RKO (cell line): ENCODE results near the gene RFX8.

Source experiments
- DNase-seq: peaks from one replicate; pipeline ENCODE4 v3.0.0-alpha.2; 2016; ENCODE audit warnings: low spot score

The RFX8 gene

GRCh38 chr2:101410114-101410513 is 64.8 kb downstream of the RFX8 start:
- DNase-seq, result no peak

GRCh38 chr2:101409699-101410098 is 65.2 kb downstream of the RFX8 start:
- no peak for DNase-seq

- no peak for DNase-seq
These were observed 66.0 kb downstream of the RFX8 start for GRCh38 chr2:101408925-101409324.

- no peak for DNase-seq
These were observed 69.5 kb downstream of the RFX8 start for GRCh38 chr2:101405351-101405899.

GRCh38 chr2:101403745-101404144 is 71.2 kb downstream of the RFX8 start:
- DNase-seq, result no peak

- DNase-seq, result no peak
These were observed 72.3 kb downstream of the RFX8 start for GRCh38 chr2:101402630-101403029.

GRCh38 chr2:101401906-101402305 is 73.0 kb downstream of the RFX8 start:
- no peak for DNase-seq

- DNase-seq, result no peak
These were observed 73.6 kb downstream of the RFX8 start for GRCh38 chr2:101401326-101401665.

GRCh38 chr2:101400506-101401325 is 74.2 kb downstream of the RFX8 start:
- no peak for DNase-seq

GRCh38 chr2:101400048-101400447 is 74.9 kb downstream of the RFX8 start:
- DNase-seq, result no peak

GRCh38 chr2:101399021-101399799 is 75.7 kb downstream of the RFX8 start:
- no peak for DNase-seq

GRCh38 chr2:101398116-101398821 is 76.6 kb downstream of the RFX8 start:
- no peak for DNase-seq

GRCh38 chr2:101396316-101396717 is 78.6 kb downstream of the RFX8 start:
- DNase-seq, result peak; percentile 82

- DNase-seq, result no peak
These were observed 79.2 kb downstream of the RFX8 start for GRCh38 chr2:101395545-101396315.

- peak; percentile 31 for DNase-seq
These were observed 86.7 kb downstream of the RFX8 start for GRCh38 chr2:101388232-101388631.

GRCh38 chr2:101387151-101387834 is 87.6 kb downstream of the RFX8 start, which contains the start of gene CREG2:
Gene CREG2, minus strand, starts transcription at chr2:101387503. Its CDS starts 46 bp downstream, at chr2:101387457.
- no peak for DNase-seq

- no peak for DNase-seq
These were observed 88.2 kb downstream of the RFX8 start for GRCh38 chr2:101386599-101387150.

GRCh38 chr2:101383016-101383541 is 91.8 kb downstream of the RFX8 start:
- no peak for DNase-seq

- no peak for DNase-seq
These were observed 92.5 kb downstream of the RFX8 start for GRCh38 chr2:101382442-101382841.

- peak; percentile 74 for DNase-seq
These were observed 94.5 kb downstream of the RFX8 start for GRCh38 chr2:101380376-101380775.
